SU-DHL-6 (cell line): ENCODE data around the gene POC1B.

Experiments
- CTCF ChIP-seq: fragments of 200-600 bp; sonication (generic); IDR thresholded peaks from one replicate; pipeline ENCODE4 v1.5.1; 2017; ENCODE audit warnings: antibody characterized with exemption, mild to moderate bottlenecking, low read length, moderate library complexity; ENCODE audit not compliant: insufficient read depth, poor library complexity, severe bottlenecking
- EZH2phosphoT487 ChIP-seq: fragments of 200-600 bp; sonication (generic), shearing (Covaris generic); conservative IDR thresholded peaks from 2 replicates; pipeline ENCODE4 v1.6.1; 2018; ENCODE audit warnings: mild to moderate bottlenecking, antibody characterized with exemption, low read length, moderate library complexity, mixed read lengths

GRCh38 chr12:89499857-89500256 is 26.0 kb downstream of the POC1B start:
- no peak for TF ChIP-seq CTCF
- TF ChIP-seq EZH2phosphoT487 = no peak
